ENCODE measurements around the gene EIF3D.

EIF3D gene

GRCh38 chr22:36465232-36466021 is 63.5 kb downstream of the EIF3D start:
- DNase-seq (ENCODE audit: low read depth) = no peak

GRCh38 chr22:36464715-36465231 is 64.2 kb downstream of the EIF3D start:
- no peak for DNase-seq (ENCODE audit: low read depth)

DNA sequence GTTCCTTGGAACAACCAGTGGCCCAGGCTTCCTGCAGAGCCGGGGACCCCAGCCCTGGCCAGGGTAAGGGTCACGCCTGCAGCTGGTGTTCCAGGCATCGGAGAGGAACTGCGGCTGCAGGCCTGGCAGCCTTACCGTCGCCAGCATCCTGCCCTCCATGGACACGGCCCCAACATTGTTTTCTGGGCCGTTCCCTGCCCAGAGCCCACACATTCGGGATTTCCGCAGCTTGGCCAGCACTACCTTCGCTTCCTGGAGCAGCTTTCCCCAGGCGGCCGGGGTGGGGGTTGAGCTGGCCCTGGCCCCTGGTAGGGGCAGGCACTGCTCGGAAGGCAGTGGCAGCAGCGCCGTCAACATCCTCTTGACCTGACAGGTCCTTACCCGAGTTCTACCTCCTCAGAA is 65.2 kb downstream of the EIF3D start:
- DNase-seq (ENCODE audit: low read depth) = no peak

DNA sequence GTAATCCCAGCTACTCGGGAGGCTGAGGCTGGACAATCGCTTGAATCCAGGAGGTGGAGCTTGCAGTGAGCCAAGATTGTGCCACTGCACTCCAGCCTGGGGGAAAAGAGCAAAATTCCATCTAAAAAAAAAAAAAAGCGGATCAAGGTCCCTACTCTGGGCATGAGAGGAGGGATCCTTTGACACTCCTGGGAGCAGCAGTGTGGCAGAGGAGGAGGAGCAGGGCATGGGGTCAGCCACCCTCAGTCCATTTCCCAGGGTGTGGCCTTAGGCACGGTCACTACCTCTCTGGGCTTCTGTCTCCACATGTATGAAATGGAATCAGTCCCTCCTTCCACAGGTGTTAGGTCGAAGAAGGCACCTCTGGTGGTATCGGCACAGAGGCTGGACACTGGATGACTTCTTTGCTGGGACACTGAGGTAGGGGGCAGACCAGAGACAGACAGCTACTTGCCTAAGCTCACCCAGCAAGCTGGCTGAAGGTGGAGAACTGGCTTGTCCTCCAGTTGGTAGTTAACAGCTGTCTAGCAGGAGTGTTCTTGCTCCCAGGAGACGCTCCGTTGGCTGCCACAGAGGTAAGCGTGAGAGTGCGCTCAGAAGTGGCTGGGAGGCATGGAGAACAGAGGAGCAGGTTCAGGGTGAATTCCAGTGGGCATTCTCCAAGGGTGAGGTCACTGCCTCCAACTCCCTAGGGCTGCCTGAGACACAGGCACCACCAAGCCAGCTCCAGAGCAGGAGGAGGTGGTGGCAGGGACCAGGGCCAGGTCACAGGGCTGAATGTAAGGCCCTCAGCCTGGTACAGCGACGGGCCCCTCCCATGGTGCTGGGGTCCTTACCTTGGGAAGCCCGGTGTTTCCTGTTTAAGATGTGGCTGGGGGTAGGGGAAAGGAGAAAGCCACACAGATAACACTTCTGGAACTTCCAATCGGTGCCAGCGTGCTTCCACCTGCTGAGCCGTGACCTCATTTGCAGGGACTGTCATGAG is 67.0 kb downstream of the EIF3D start:
- DNase-seq (ENCODE audit: low read depth) = no peak

All from activated T-cell treated with anti-CD3 and anti-CD28 coated beads for 24 hours (primary cell).